ENCODE results near the gene DCANP1. TPM values are rescaled to one million over a fixed set of nuclear protein-coding genes. Genes with fewer than 3 reads are reported as not detected.
"Not testable (repeated sequence)": the region's sequence is repeated elsewhere in the genome, so short reads cannot be mapped to it uniquely, and the experiment has no call there.

DCANP1 gene
- not detected for total RNA-seq

GRCh38 chr5:135447298-135447929, at the start of gene DCANP1:
DCANP1 (minus strand) TSS chr5:135447348; CDS start chr5:135447108, 240 bp downstream.
- Histone ChIP-seq H3K9me3 (no peaks in the 10 kb centered on the region), H3K27me3 (no peaks in the 10 kb centered on the region), H3K9ac (ENCODE audit: low read depth in 2 of 2, low read length in 2 of 2) (no peak within 1 kb of the TSS), H3K27ac (no peak within 1 kb of the TSS), H3K4me3 (no peak within 1 kb of the TSS), H3K36me3 (no peaks in the 10 kb centered on the region), H3K4me1 (no peaks in the 10 kb centered on the region)
- TF ChIP-seq CTCF (IDR thresholded peaks at IDR 0.05), result no peak
- intact Hi-C loops (cut with DNase I), result no loop called here
- no peak for DNase-seq

- H3K27ac ChIP-seq; H3K36me3 ChIP-seq; H3K9ac ChIP-seq (ENCODE audit: low read depth in 2 of 2, low read length in 2 of 2); H3K4me1 ChIP-seq; intact Hi-C loops (cut with DNase I); DNase-seq; H3K4me3 ChIP-seq; H3K9me3 ChIP-seq: not testable (repeated sequence)
- H3K27me3 ChIP-seq, result peaks cover 22% of the 10 kb centered on the region
These were observed 48.4 kb upstream of the DCANP1 start for GRCh38 chr5:135495531-135495930.

GRCh38 chr5:135494196-135494595, 47.0 kb upstream of the DCANP1 start:
- no peak overlapping the region for H3K27ac ChIP-seq
- no peaks in the 10 kb centered on the region for H3K36me3 ChIP-seq
- peaks cover 35% of the 10 kb centered on the region for H3K27me3 ChIP-seq
- H3K9me3 ChIP-seq, result no peaks in the 10 kb centered on the region
- no peak for DNase-seq
- no peak for TF ChIP-seq CTCF (IDR thresholded peaks at IDR 0.05)
- H3K4me1 ChIP-seq, result no peaks in the 10 kb centered on the region
- intact Hi-C loops (cut with DNase I), result no loop called here
- H3K4me3 ChIP-seq, result no peak overlapping the region
- H3K9ac ChIP-seq (ENCODE audit: low read depth in 2 of 2, low read length in 2 of 2), result no peak overlapping the region

- no peak for DNase-seq
- no peak overlapping the region for H3K9ac ChIP-seq (ENCODE audit: low read depth in 2 of 2, low read length in 2 of 2)
- H3K27me3 ChIP-seq, result peaks cover 41% of the 10 kb centered on the region
- no peak overlapping the region for H3K4me3 ChIP-seq
- H3K36me3 ChIP-seq, result no peaks in the 10 kb centered on the region
- H3K9me3 ChIP-seq, result no peaks in the 10 kb centered on the region
- TF ChIP-seq CTCF (IDR thresholded peaks at IDR 0.05), result no peak
- H3K4me1 ChIP-seq, result no peaks in the 10 kb centered on the region
- H3K27ac ChIP-seq, result no peak overlapping the region
- intact Hi-C loops (cut with DNase I), result no loop called here
These were observed 46.4 kb upstream of the DCANP1 start for GRCh38 chr5:135493406-135494180.

- intact Hi-C loops (cut with DNase I), result no loop called here
- Histone ChIP-seq H3K9ac (ENCODE audit: low read depth in 2 of 2, low read length in 2 of 2) (no peak overlapping the region), H3K9me3 (no peaks in the 10 kb centered on the region), H3K27me3 (peaks cover 52% of the 10 kb centered on the region), H3K4me3 (no peak overlapping the region), H3K36me3 (no peaks in the 10 kb centered on the region), H3K27ac (no peak overlapping the region), H3K4me1 (no peaks in the 10 kb centered on the region)
- no peak for TF ChIP-seq CTCF (IDR thresholded peaks at IDR 0.05)
- DNase-seq, result no peak
These were observed 45.1 kb upstream of the DCANP1 start for GRCh38 chr5:135492319-135492626.

All from colonic mucosa (tissue), 4 donors.